Measurements from ENCODE around the gene PER3. TPM values are rescaled to one million over a fixed set of nuclear protein-coding genes. Genes with fewer than 3 reads are reported as not detected.

PER3 gene
- total and polyA plus RNA-seq, 2 of the 8 experiments (the other 6 are each of a cell fraction or from before 2014, with no cell fraction given): 8.3 to 9.3 TPM

- TF ChIP-seq, protein P1, sequence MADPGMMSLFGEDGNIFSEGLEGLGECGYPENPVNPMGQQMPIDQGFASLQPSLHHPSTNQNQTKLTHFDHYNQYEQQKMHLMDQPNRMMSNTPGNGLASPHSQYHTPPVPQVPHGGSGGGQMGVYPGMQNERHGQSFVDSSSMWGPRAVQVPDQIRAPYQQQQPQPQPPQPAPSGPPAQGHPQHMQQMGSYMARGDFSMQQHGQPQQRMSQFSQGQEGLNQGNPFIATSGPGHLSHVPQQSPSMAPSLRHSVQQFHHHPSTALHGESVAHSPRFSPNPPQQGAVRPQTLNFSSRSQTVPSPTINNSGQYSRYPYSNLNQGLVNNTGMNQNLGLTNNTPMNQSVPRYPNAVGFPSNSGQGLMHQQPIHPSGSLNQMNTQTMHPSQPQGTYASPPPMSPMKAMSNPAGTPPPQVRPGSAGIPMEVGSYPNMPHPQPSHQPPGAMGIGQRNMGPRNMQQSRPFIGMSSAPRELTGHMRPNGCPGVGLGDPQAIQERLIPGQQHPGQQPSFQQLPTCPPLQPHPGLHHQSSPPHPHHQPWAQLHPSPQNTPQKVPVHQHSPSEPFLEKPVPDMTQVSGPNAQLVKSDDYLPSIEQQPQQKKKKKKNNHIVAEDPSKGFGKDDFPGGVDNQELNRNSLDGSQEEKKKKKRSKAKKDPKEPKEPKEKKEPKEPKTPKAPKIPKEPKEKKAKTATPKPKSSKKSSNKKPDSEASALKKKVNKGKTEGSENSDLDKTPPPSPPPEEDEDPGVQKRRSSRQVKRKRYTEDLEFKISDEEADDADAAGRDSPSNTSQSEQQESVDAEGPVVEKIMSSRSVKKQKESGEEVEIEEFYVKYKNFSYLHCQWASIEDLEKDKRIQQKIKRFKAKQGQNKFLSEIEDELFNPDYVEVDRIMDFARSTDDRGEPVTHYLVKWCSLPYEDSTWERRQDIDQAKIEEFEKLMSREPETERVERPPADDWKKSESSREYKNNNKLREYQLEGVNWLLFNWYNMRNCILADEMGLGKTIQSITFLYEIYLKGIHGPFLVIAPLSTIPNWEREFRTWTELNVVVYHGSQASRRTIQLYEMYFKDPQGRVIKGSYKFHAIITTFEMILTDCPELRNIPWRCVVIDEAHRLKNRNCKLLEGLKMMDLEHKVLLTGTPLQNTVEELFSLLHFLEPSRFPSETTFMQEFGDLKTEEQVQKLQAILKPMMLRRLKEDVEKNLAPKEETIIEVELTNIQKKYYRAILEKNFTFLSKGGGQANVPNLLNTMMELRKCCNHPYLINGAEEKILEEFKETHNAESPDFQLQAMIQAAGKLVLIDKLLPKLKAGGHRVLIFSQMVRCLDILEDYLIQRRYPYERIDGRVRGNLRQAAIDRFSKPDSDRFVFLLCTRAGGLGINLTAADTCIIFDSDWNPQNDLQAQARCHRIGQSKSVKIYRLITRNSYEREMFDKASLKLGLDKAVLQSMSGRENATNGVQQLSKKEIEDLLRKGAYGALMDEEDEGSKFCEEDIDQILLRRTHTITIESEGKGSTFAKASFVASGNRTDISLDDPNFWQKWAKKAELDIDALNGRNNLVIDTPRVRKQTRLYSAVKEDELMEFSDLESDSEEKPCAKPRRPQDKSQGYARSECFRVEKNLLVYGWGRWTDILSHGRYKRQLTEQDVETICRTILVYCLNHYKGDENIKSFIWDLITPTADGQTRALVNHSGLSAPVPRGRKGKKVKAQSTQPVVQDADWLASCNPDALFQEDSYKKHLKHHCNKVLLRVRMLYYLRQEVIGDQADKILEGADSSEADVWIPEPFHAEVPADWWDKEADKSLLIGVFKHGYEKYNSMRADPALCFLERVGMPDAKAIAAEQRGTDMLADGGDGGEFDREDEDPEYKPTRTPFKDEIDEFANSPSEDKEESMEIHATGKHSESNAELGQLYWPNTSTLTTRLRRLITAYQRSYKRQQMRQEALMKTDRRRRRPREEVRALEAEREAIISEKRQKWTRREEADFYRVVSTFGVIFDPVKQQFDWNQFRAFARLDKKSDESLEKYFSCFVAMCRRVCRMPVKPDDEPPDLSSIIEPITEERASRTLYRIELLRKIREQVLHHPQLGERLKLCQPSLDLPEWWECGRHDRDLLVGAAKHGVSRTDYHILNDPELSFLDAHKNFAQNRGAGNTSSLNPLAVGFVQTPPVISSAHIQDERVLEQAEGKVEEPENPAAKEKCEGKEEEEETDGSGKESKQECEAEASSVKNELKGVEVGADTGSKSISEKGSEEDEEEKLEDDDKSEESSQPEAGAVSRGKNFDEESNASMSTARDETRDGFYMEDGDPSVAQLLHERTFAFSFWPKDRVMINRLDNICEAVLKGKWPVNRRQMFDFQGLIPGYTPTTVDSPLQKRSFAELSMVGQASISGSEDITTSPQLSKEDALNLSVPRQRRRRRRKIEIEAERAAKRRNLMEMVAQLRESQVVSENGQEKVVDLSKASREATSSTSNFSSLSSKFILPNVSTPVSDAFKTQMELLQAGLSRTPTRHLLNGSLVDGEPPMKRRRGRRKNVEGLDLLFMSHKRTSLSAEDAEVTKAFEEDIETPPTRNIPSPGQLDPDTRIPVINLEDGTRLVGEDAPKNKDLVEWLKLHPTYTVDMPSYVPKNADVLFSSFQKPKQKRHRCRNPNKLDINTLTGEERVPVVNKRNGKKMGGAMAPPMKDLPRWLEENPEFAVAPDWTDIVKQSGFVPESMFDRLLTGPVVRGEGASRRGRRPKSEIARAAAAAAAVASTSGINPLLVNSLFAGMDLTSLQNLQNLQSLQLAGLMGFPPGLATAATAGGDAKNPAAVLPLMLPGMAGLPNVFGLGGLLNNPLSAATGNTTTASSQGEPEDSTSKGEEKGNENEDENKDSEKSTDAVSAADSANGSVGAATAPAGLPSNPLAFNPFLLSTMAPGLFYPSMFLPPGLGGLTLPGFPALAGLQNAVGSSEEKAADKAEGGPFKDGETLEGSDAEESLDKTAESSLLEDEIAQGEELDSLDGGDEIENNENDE (IDR thresholded peaks at IDR 0.05; ENCODE audit: insufficient replicate concordance, low read length): no peak
- TF ChIP-seq SRF (IDR thresholded peaks at IDR 0.05; ENCODE audit: low read depth, low read length): no peak
- no peak for TF ChIP-seq CHD2 (IDR thresholded peaks at IDR 0.05; ENCODE audit: low read length)
Observed at GRCh38 chr1:7868070-7868780, 84.1 kb downstream of the PER3 start (continued).

Measured in H1 (cell line).